ENCODE results near the gene CHRM4.

The CHRM4 gene

DNA sequence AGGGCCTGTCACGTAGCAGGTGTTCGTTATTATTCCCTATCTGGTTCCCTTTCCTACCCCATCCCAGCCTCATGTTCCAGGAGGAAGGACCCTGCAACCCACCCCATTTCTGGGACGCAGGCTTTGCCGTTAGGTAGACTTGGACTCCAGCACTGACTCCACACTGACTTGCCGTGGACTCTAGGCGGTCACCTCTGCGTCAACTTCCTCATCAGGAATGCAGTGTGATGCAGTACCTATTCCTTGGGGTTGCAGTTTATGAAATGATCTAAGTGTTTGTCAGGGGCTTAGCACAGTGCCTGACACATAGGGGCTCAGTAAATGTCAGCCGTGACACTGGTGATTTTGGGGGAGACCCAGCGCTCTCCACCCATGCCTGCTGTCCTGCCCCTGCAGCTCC is 27.5 kb downstream of the CHRM4 start:
- FAIRE-seq = no peak
- DNase-seq (ENCODE audit: insufficient read length, low spot score) = no peak
- TF ChIP-seq PAX5 (IDR thresholded peaks at IDR 0.05; ENCODE audit: insufficient read depth, low read length, severe bottlenecking) = no peak
- TF ChIP-seq POU2F2 (IDR thresholded peaks at IDR 0.05; ENCODE audit: low read depth, low read length) = no peak
- no peak for TF ChIP-seq TAF1 (IDR thresholded peaks at IDR 0.05; ENCODE audit: low read depth, low read length)
- TF ChIP-seq POLR2AphosphoS5 (IDR thresholded peaks at IDR 0.05; ENCODE audit: low read depth, low read length) = no peak
- no peak for TF ChIP-seq POLR2A (IDR thresholded peaks at IDR 0.05; ENCODE audit: low read depth, low read length)
- TF ChIP-seq SPI1 (IDR thresholded peaks at IDR 0.05; ENCODE audit: low read depth, low read length) = no peak

DNA sequence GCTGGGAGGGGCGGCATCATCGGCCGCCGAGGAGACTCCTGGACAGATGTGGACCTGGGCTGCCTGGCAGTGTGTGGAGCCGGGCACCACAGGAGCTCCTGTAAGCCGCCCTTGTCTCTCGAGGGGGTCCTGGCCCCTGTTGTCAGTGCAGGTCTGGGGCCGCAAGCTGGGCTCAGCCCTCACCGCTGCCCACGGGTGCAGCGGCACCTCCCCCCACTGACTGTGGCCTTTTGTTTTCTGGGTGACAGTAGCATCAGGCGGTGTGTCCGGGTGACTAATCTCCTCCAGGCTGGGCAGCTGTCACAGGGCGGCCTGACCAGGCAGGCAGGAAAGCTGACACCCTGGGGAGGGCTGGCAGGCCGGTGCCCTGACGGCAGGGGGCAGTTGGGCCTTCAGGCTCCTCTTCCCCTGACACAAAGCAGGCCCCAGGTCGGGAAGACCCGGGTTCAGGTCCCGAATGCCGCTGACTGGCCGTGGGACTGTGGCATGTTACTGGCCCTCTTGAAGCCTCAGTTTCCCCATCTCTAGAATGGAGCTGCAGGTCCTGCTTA is 28.0 kb downstream of the CHRM4 start:
- TF ChIP-seq POLR2AphosphoS5 (IDR thresholded peaks at IDR 0.05; ENCODE audit: low read depth, low read length) (no peak), POU2F2 (IDR thresholded peaks at IDR 0.05; ENCODE audit: low read depth, low read length) (no peak), SPI1 (IDR thresholded peaks at IDR 0.05; ENCODE audit: low read depth, low read length) (no peak), PAX5 (IDR thresholded peaks at IDR 0.05; ENCODE audit: insufficient read depth, low read length, severe bottlenecking) (no peak), POLR2A (IDR thresholded peaks at IDR 0.05; ENCODE audit: low read depth, low read length) (no peak), TAF1 (IDR thresholded peaks at IDR 0.05; ENCODE audit: low read depth, low read length) (no peak)
- DNase-seq (ENCODE audit: insufficient read length, low spot score) (no peak), FAIRE-seq (no peak)

DNA sequence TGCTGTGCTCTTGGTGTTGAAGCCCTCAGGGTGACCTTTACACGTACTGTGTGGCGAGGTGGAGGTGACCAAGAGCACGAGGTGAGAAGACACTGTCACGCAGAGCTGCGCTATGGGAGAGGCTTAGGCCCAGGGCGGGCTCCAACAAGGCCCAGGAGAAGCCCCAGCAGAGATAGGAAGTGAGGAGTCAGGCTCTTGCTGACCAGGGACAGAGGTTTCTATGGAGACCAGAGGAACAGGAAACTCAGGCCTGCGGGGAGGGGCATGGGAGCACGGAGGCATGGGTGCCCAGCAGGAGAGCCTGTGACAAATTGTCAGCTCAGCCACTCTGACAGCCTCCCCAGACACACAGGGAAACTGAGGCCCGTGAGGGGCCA is 28.6 kb downstream of the CHRM4 start:
- DNase-seq (ENCODE audit: insufficient read length, low spot score) (no peak), FAIRE-seq (no peak)

DNA sequence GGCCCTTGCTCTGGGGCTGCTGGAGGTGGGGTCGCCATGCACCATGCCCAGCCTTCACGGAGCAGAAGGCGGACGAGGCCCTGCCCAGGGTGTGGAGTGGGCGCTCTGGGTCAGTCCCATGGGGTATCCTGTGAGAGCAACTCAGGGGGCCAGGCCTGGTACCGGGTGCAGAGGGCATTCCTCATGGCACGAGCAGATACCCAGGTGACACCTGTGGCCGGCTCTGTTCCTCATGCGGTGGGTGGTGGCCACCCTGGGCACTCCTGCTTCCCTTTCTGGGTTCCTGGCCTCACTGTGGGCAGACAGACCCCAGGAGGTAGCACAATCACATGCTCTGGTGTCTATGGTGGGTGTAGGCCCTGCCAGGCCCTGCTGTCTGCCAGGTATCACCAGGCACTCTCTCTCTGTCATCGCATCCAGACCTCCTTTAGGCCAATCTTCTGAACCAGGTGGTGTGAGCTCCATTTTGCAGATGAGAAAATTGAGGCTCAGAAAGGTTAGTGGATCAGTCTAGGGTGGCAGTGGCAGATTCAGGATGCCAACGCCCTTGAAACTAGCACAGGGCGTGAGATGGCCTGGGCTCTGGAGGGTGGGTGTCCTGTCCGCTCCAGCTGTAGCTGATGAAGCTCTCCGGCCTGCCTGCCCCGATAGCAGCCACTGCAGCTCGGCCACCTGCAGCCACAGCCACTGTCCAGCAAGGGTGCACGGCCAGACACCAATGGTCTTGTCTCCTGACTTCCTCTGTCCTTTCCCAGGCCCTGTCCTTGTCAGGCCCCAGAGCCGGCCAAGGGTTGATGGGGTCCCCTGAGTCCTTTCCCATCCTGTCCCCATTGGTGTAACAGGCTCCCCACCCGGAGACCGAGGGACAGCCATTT is 29.2 kb downstream of the CHRM4 start:
- FAIRE-seq (peak; percentile 61), DNase-seq (ENCODE audit: insufficient read length, low spot score) (no peak)
- TF ChIP-seq POLR2AphosphoS5 (IDR thresholded peaks at IDR 0.05; ENCODE audit: low read depth, low read length) (no peak), POLR2A (IDR thresholded peaks at IDR 0.05; ENCODE audit: low read depth, low read length) (no peak), PAX5 (IDR thresholded peaks at IDR 0.05; ENCODE audit: insufficient read depth, low read length, severe bottlenecking) (no peak), POU2F2 (IDR thresholded peaks at IDR 0.05; ENCODE audit: low read depth, low read length) (no peak), SPI1 (IDR thresholded peaks at IDR 0.05; ENCODE audit: low read depth, low read length) (no peak), TAF1 (IDR thresholded peaks at IDR 0.05; ENCODE audit: low read depth, low read length) (no peak)

More for the DNA sequence above, 28.6 kb downstream of the CHRM4 start:
- no peak for TF ChIP-seq POU2F2 (IDR thresholded peaks at IDR 0.05; ENCODE audit: low read depth, low read length)

DNA sequence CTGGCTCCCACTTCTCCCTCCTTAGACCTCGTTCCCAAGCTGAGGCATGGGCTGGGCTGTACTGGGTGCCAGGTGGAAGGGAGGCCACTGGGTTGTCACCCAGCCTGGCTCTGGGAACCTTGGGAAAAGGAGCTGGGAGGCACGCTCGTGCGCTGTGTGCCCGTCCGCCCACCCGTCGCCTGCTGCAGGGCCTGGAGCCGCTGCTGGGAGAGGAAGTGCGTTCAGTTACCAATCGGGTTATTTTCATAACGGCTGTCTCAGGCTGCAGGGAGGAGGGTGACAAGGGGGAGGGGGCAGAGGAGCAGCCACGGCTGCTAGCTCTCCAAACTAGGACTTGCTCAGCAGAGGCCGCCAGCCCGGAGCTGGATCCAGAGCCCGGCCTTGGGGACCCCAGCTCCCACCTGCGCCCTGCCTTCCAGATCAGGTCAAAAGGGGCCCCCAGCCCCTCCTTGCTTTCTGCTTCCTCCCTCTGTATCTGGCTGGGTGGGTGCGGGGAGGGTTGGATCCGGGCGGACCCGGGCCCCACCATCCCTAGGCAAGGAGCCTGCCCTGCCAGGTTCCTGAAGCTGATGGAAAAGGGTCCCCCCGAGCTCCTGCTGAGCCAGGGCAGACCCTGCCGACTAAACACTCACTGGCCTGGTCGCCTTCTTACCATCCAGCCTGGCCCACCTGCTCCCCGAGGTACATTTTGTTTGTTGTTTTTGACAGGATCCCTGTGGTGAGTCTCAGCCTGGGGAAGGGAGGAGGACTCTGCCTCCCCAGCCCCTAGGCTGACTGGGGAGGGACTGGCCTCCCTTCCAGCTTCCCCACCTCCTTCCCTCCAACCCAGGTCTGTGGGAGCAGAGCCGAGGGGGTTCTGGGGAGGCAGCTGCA is 30.1 kb downstream of the CHRM4 start:
- peak; percentile 99 for FAIRE-seq
- DNase-seq (ENCODE audit: insufficient read length, low spot score) = peak; percentile 97
- TF ChIP-seq POLR2A (IDR thresholded peaks at IDR 0.05; ENCODE audit: low read depth, low read length) = peak; percentile 56; the same call in 1 of the 2 replicates
- no peak for TF ChIP-seq PAX5 (IDR thresholded peaks at IDR 0.05; ENCODE audit: insufficient read depth, low read length, severe bottlenecking)
- peak; percentile 95 for TF ChIP-seq SPI1 (IDR thresholded peaks at IDR 0.05; ENCODE audit: low read depth, low read length)
- peak; percentile 58; the same call in 1 of the 2 replicates for TF ChIP-seq POU2F2 (IDR thresholded peaks at IDR 0.05; ENCODE audit: low read depth, low read length)
- peak; percentile 73 for TF ChIP-seq POLR2AphosphoS5 (IDR thresholded peaks at IDR 0.05; ENCODE audit: low read depth, low read length)
- 0 out of 2 replicates have a peak, but pooled peaks have one; percentile 40 for TF ChIP-seq TAF1 (IDR thresholded peaks at IDR 0.05; ENCODE audit: low read depth, low read length)

DNA sequence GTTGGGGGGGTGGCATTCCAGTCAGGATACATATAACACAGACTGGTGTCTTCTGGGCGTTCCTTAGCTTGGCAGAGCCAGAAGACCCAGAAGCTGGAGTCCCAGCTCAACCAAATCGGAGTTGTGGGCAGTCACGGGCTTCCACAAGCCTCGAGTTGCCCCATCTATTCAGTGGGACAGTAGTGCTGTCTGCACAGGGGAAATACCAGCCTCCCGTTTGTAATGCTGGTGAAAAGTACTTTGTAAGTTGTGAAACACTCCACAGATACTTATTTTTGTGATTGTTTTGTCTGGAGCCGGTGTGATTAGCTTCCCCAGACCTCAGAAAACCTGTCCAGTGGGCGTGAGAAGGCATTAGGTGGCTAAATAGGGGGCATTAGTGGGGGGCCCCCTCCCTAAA is 30.7 kb downstream of the CHRM4 start:
- DNase-seq (ENCODE audit: insufficient read length, low spot score) (no peak), FAIRE-seq (no peak)
- TF ChIP-seq POLR2A (IDR thresholded peaks at IDR 0.05; ENCODE audit: low read depth, low read length) (no peak), SPI1 (IDR thresholded peaks at IDR 0.05; ENCODE audit: low read depth, low read length) (no peak), POU2F2 (IDR thresholded peaks at IDR 0.05; ENCODE audit: low read depth, low read length) (no peak), PAX5 (IDR thresholded peaks at IDR 0.05; ENCODE audit: insufficient read depth, low read length, severe bottlenecking) (no peak), TAF1 (IDR thresholded peaks at IDR 0.05; ENCODE audit: low read depth, low read length) (no peak), POLR2AphosphoS5 (IDR thresholded peaks at IDR 0.05; ENCODE audit: low read depth, low read length) (no peak)

DNA sequence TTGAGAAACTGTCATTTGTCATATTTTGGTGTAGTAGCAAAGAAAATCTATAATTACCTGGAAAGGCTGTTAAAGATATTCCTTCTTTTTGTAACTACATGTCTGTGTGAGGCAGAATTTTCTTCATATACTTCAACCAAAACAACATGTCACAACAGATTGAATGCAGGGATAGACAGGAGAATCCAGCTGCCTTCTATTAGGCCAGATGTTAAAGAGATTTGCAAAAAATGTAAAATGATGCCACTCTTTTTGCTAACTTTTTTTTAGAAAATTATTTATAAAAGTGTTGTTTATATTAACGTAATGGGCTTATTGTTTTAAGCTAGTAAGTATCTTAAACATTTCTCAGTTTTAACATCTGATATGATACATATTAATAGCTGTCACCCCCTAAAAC is 31.6 kb downstream of the CHRM4 start:
- no peak for DNase-seq (ENCODE audit: insufficient read length, low spot score)
- TF ChIP-seq TAF1 (IDR thresholded peaks at IDR 0.05; ENCODE audit: low read depth, low read length) (no peak), POLR2A (IDR thresholded peaks at IDR 0.05; ENCODE audit: low read depth, low read length) (no peak), POLR2AphosphoS5 (IDR thresholded peaks at IDR 0.05; ENCODE audit: low read depth, low read length) (no peak), SPI1 (IDR thresholded peaks at IDR 0.05; ENCODE audit: low read depth, low read length) (no peak), PAX5 (IDR thresholded peaks at IDR 0.05; ENCODE audit: insufficient read depth, low read length, severe bottlenecking) (no peak), POU2F2 (IDR thresholded peaks at IDR 0.05; ENCODE audit: low read depth, low read length) (no peak)
- no peak for FAIRE-seq

DNA sequence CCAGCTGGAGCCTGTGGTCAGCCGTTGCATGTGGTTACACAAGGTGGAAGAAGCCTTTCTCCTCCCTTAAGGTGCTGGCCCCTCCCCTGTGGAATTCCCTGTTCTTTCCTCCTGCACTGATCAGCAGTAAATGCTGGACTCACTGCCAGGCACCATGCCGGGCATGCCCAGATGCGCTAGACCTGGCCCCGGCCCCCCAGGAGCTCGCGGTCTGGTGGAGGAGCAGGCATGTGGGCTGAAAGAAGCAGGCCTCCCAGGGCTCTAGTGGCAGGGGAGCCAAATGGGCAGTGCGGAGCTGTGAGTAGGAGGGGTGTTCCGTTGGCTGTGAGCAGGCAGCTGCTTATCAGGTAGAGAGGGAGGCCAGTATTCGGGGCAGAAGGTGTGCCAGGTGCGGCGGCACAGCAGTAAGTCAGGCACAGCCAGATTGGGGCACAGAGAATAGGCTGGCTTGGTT is 34.1 kb downstream of the CHRM4 start:
- DNase-seq (ENCODE audit: insufficient read length, low spot score) (no peak), FAIRE-seq (no peak)
- no peak for TF ChIP-seq POLR2AphosphoS5 (IDR thresholded peaks at IDR 0.05; ENCODE audit: low read depth, low read length)
- TF ChIP-seq PAX5 (IDR thresholded peaks at IDR 0.05; ENCODE audit: insufficient read depth, low read length, severe bottlenecking) = no peak
- TF ChIP-seq POU2F2 (IDR thresholded peaks at IDR 0.05; ENCODE audit: low read depth, low read length) = no peak
- TF ChIP-seq SPI1 (IDR thresholded peaks at IDR 0.05; ENCODE audit: low read depth, low read length) = no peak
- no peak for TF ChIP-seq TAF1 (IDR thresholded peaks at IDR 0.05; ENCODE audit: low read depth, low read length)
- TF ChIP-seq POLR2A (IDR thresholded peaks at IDR 0.05; ENCODE audit: low read depth, low read length) = no peak

Data from GM12891 (cell line).